COLO668 (cell line): Measurements from ENCODE around the gene NUCKS1.

Experiments
- DNase-seq: peaks from one replicate; lab custom pipeline; 2025; ENCODE audit not compliant: unreplicated experiment; lab: John Stamatoyannopoulos, UW

The NUCKS1 gene

GRCh38 chr1:205672395-205672889 is 77.5 kb downstream of the NUCKS1 start:
- DNase-seq, result no peak

GRCh38 chr1:205670611-205671430 is 79.2 kb downstream of the NUCKS1 start:
- DNase-seq, result no peak

- no peak for DNase-seq
These were observed 79.9 kb downstream of the NUCKS1 start for GRCh38 chr1:205670150-205670446.

- DNase-seq, result no peak
These were observed 80.4 kb downstream of the NUCKS1 start for GRCh38 chr1:205669341-205670149.

- DNase-seq, result no peak
These were observed 81.0 kb downstream of the NUCKS1 start for GRCh38 chr1:205668951-205669340.

- no peak for DNase-seq
These were observed 81.9 kb downstream of the NUCKS1 start for GRCh38 chr1:205667909-205668643.

- no peak for DNase-seq
These were observed 83.4 kb downstream of the NUCKS1 start for GRCh38 chr1:205666372-205667166.

GRCh38 chr1:205665201-205666045 is 84.6 kb downstream of the NUCKS1 start:
- DNase-seq, result no peak

- no peak for DNase-seq
These were observed 85.5 kb downstream of the NUCKS1 start for GRCh38 chr1:205664399-205665017.

- no peak for DNase-seq
These were observed 86.6 kb downstream of the NUCKS1 start for GRCh38 chr1:205663286-205663936.
